ENCODE results near the gene SLC9A9.
"Not testable (repeated sequence)": the region's sequence is repeated elsewhere in the genome, so short reads cannot be mapped to it uniquely, and the experiment has no call there.

Gene SLC9A9

GRCh38 chr3:143814443-143814889 lies 33.8 kb downstream of the SLC9A9 start:
- H3K9me3 ChIP-seq: peaks cover 10% of the 10 kb centered on the region; the same call in 1 of the 2 replicates
- TF ChIP-seq Cebpa-rat (IDR thresholded peaks at IDR 0.05): no peak
- H3K4me2 ChIP-seq: peak overlapping the region; percentile 64

GRCh38 chr3:143812481-143812880 lies 35.8 kb downstream of the SLC9A9 start:
- Histone ChIP-seq H3K9me3 (peaks cover 10% of the 10 kb centered on the region; the same call in 1 of the 2 replicates), H3K9ac (no peak overlapping the region), H3K27me3 (no peaks in the 10 kb centered on the region), H3K36me3 (no peaks in the 10 kb centered on the region), H3K4me3 (no peak overlapping the region), H3K4me1 (peaks cover 66% of the 10 kb centered on the region), H4K20me1 (no peaks in the 10 kb centered on the region), H3K4me2 (peak overlapping the region; percentile 64), H3K27ac (peak overlapping the region; percentile 35)
- no peak for TF ChIP-seq Cebpa-rat (IDR thresholded peaks at IDR 0.05)

More at GRCh38 chr3:143814443-143814889, 33.8 kb downstream of the SLC9A9 start:
- no peaks in the 10 kb centered on the region for H3K36me3 ChIP-seq
- no peak overlapping the region for H3K9ac ChIP-seq
- no peaks in the 10 kb centered on the region for H3K27me3 ChIP-seq
- H3K4me3 ChIP-seq: no peak overlapping the region
- H4K20me1 ChIP-seq: no peaks in the 10 kb centered on the region
- peaks cover 59% of the 10 kb centered on the region for H3K4me1 ChIP-seq
- H3K27ac ChIP-seq: peak overlapping the region; percentile 30

GRCh38 chr3:143811602-143812001 lies 36.7 kb downstream of the SLC9A9 start:
- peak; percentile 54; the same call in 1 of the 2 replicates for TF ChIP-seq Cebpa-rat (IDR thresholded peaks at IDR 0.05)
- Histone ChIP-seq H3K27me3 (no peaks in the 10 kb centered on the region), H3K9ac (no peak overlapping the region; the same call in 1 of the 2 replicates), H3K4me3 (no peak overlapping the region), H3K4me2 (peak overlapping the region; percentile 64), H3K4me1 (peaks cover 66% of the 10 kb centered on the region), H3K9me3 (peaks cover 9% of the 10 kb centered on the region; the same call in 1 of the 2 replicates), H4K20me1 (no peaks in the 10 kb centered on the region), H3K27ac (peak overlapping the region; percentile 75), H3K36me3 (no peaks in the 10 kb centered on the region)

GRCh38 chr3:143810953-143811265 lies 37.4 kb downstream of the SLC9A9 start:
- Histone ChIP-seq H3K36me3 (no peaks in the 10 kb centered on the region), H3K9ac (no peak overlapping the region), H3K27ac (peak overlapping the region; percentile 75), H3K9me3 (peaks cover 2% of the 10 kb centered on the region; the same call in 1 of the 2 replicates), H3K27me3 (no peaks in the 10 kb centered on the region), H3K4me3 (no peak overlapping the region), H4K20me1 (no peaks in the 10 kb centered on the region), H3K4me2 (peak overlapping the region; percentile 64), H3K4me1 (peaks cover 66% of the 10 kb centered on the region)
- TF ChIP-seq Cebpa-rat (IDR thresholded peaks at IDR 0.05): no peak

- Histone ChIP-seq H4K20me1 (no peaks in the 10 kb centered on the region), H3K27me3 (no peaks in the 10 kb centered on the region), H3K27ac (peak overlapping the region; percentile 75; the same call in 1 of the 2 replicates), H3K4me2 (peak overlapping the region; percentile 64), H3K36me3 (no peaks in the 10 kb centered on the region), H3K9ac (no peak overlapping the region), H3K9me3 (no peaks in the 10 kb centered on the region; the same call in 1 of the 2 replicates), H3K4me1 (peaks cover 66% of the 10 kb centered on the region), H3K4me3 (no peak overlapping the region)
- TF ChIP-seq Cebpa-rat (IDR thresholded peaks at IDR 0.05): no peak
These were observed 37.9 kb downstream of the SLC9A9 start for GRCh38 chr3:143810166-143810952.

- Histone ChIP-seq H3K27ac (no peak overlapping the region), H4K20me1 (no peaks in the 10 kb centered on the region), H3K36me3 (no peaks in the 10 kb centered on the region), H3K4me2 (peak overlapping the region; percentile 39), H3K4me1 (peaks cover 55% of the 10 kb centered on the region), H3K27me3 (no peaks in the 10 kb centered on the region), H3K9ac (no peak overlapping the region), H3K4me3 (no peak overlapping the region), H3K9me3 (no peaks in the 10 kb centered on the region; the same call in 1 of the 2 replicates)
- no peak for TF ChIP-seq Cebpa-rat (IDR thresholded peaks at IDR 0.05)
These were observed 39.1 kb downstream of the SLC9A9 start for GRCh38 chr3:143809121-143809621.

GRCh38 chr3:143808030-143808429 lies 40.2 kb downstream of the SLC9A9 start:
- H3K9me3 ChIP-seq: no peaks in the 10 kb centered on the region; the same call in 1 of the 2 replicates
- no peaks in the 10 kb centered on the region for H4K20me1 ChIP-seq
- no peaks in the 10 kb centered on the region for H3K36me3 ChIP-seq
- no peak overlapping the region for H3K27ac ChIP-seq
- no peak overlapping the region for H3K4me2 ChIP-seq
- H3K4me3 ChIP-seq: no peak overlapping the region
- TF ChIP-seq Cebpa-rat (IDR thresholded peaks at IDR 0.05): no peak
- no peaks in the 10 kb centered on the region for H3K27me3 ChIP-seq
- H3K4me1 ChIP-seq: peaks cover 43% of the 10 kb centered on the region
- no peak overlapping the region for H3K9ac ChIP-seq

- H3K4me2 ChIP-seq: no peak overlapping the region
- H3K27ac ChIP-seq: no peak overlapping the region
- no peak overlapping the region for H3K4me3 ChIP-seq
- H4K20me1 ChIP-seq: no peaks in the 10 kb centered on the region
- H3K9ac ChIP-seq: no peak overlapping the region
- H3K4me1 ChIP-seq: peaks cover 23% of the 10 kb centered on the region
- TF ChIP-seq Cebpa-rat (IDR thresholded peaks at IDR 0.05): no peak
- no peaks in the 10 kb centered on the region for H3K27me3 ChIP-seq
- H3K36me3 ChIP-seq: no peaks in the 10 kb centered on the region
- no peaks in the 10 kb centered on the region for H3K9me3 ChIP-seq
These were observed 42.2 kb downstream of the SLC9A9 start for GRCh38 chr3:143806038-143806437.

- H3K27ac ChIP-seq, H3K9ac ChIP-seq, H3K36me3 ChIP-seq, H4K20me1 ChIP-seq, H3K9me3 ChIP-seq, H3K4me2 ChIP-seq, H3K27me3 ChIP-seq, H3K4me3 ChIP-seq: not testable (repeated sequence)
- peaks cover 18% of the 10 kb centered on the region for H3K4me1 ChIP-seq
These were observed 42.8 kb downstream of the SLC9A9 start for GRCh38 chr3:143805476-143805875.

- H3K4me2 ChIP-seq, H3K4me3 ChIP-seq, H4K20me1 ChIP-seq, H3K36me3 ChIP-seq, H3K9me3 ChIP-seq, H3K27me3 ChIP-seq, H3K9ac ChIP-seq, H3K27ac ChIP-seq, H3K4me1 ChIP-seq: not testable (repeated sequence)
These were observed 47.2 kb downstream of the SLC9A9 start for GRCh38 chr3:143801046-143801445.

- H3K36me3 ChIP-seq, H3K27ac ChIP-seq, H3K4me1 ChIP-seq, H4K20me1 ChIP-seq, H3K9ac ChIP-seq, H3K9me3 ChIP-seq, H3K4me3 ChIP-seq, H3K27me3 ChIP-seq, H3K4me2 ChIP-seq: not testable (repeated sequence)
These were observed 50.1 kb downstream of the SLC9A9 start for GRCh38 chr3:143798151-143798550.
